NCI-H1417 treated with DMSO at 0.1 percent for 48 hours (cell line): Measurements from ENCODE around the gene ANKRD30BL.
"Not testable (repeated sequence)": the region's sequence is repeated elsewhere in the genome, so short reads cannot be mapped to it uniquely, and the experiment has no call there.

ENCODE experiments used
- DNase-seq: peaks from one replicate; lab custom pipeline; 2025; lab: John Stamatoyannopoulos, UW

ANKRD30BL gene, protein sequence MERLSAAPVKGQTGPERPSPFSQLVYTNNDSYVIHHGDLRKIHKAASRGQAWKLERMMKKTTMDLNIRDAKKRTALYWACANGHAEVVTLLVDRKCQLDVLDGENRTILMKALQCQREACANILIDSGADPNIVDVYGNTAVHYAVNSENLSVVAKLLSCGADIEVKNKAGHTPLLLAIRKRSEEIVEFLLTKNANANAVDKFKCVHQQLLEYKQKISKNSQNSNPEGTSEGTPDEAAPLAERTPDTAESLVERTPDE

GRCh38 chr2:132161161-132162124, at the start of gene ANKRD30BL:
Gene ANKRD30BL (minus strand): TSS chr2:132161952. CDS start chr2:132161705, 247 bp downstream.
- DNase-seq: not testable (repeated sequence)

DNA sequence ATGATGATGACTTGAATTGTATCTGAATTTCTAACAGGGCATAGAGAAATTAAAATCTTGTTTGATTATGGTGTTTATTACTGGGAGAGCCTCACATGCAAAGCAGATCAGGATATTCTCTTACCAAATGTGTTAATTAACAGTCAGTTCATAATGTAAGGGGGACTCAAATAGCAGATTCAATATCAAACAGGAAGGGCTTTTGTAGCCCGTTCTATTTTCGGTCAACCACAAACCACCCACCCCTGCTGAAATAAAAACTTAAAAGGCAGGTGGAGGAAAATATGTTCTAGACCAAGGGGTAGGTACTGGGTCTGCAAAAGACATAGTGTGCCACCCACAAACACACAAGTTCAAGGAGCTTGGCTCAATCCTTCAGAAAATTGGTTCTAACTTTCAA, 41.1 kb upstream of the ANKRD30BL start:
- DNase-seq: not testable (repeated sequence)

GRCh38 chr2:132192854-132193253, 31.1 kb upstream of the ANKRD30BL start:
- DNase-seq: not testable (repeated sequence)

GRCh38 chr2:132167100-132167499, 5.3 kb upstream of the ANKRD30BL start:
- not testable (repeated sequence) for DNase-seq

DNA sequence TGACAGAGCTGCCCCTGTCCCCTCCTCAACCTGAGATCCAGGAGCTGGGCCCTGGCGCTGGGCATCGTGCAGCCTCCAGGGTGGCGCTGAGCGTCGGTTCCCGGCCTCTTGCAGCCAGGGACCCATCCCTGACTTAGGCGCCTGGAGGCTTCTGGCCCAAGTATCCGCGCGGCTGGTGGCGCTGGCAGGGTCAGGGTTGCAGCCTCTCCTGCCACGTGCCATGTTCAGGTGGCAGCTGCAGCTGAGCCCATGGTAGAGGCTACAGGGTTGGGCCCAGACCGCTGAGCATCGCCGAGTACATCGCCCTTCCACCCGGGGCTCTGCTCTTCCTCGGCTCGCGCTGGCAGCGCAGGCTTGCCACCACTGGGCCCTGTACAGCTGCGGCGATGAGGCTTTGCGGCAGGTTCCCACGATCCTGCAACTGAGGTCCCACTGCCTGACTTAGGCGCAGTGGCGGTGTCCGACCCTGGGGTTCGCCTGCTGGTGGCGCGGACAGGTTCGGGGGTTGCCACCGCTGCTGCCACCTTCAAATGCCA, 441 bp upstream of the ANKRD30BL start:
- DNase-seq: not testable (repeated sequence)

- not testable (repeated sequence) for DNase-seq
These were observed 15.0 kb downstream of the ANKRD30BL start for GRCh38 chr2:132146774-132147173.
